Naive thymus-derived CD4-positive, alpha-beta T cell (primary cell): Measurements from ENCODE around the gene CPD. TPM values are rescaled to one million over a fixed set of nuclear protein-coding genes. Genes with fewer than 3 reads are reported as not detected.
A peak's percentile ranks its signal among the peaks of the same experiment; 100 is the strongest.

Experiments used
- ATAC-seq: fragments of 150-1000 bp; cut with Tn5 transposase; 2 replicates; pipeline ENCODE4 v1.10.0; 2021; ENCODE audit warnings: mild to moderate bottlenecking, moderate library complexity
- CTCF ChIA-PET: fragments of 350-600 bp; sonication (Branson Sonifier 250); formaldehyde crosslinking; loops from one replicate; lab custom pipeline; 2021; ENCODE audit warnings: antibody characterized with exemption; lab: Charles Lee
- POLR2A ChIA-PET: fragments of 350-600 bp; sonication (Branson Sonifier 250); formaldehyde crosslinking; loops from one replicate; lab custom pipeline; 2021; ENCODE audit warnings: antibody characterized with exemption, inconsistent platforms; lab: Charles Lee
- DNase-seq, 9 donors: peaks; one replicate each; pipeline versions ENCODE4 v3.0.0 to v3.0.0-alpha.2; 2020 to 2022; ENCODE audit warnings: mixed read lengths in 1 of 9
- H3K27ac ChIP-seq: one replicate; pipeline ENCODE4 v1.7.0; 2013; ENCODE audit warnings: mild to moderate bottlenecking, low read depth, low read length, moderate library complexity
- H3K27me3 ChIP-seq, 2 donors: one replicate each; pipeline ENCODE4 v1.7.0; 2013; ENCODE audit warnings: low read length in 2 of 2, mild to moderate bottlenecking in 2 of 2, moderate library complexity in 2 of 2; ENCODE audit not compliant: control insufficient read depth in 2 of 2, insufficient read depth in 2 of 2
- H3K36me3 ChIP-seq, 3 experiments: 1 replicate in 2 of 3; 2 replicates in 1 of 3; pipeline ENCODE4 v1.7.0; 2013; ENCODE audit warnings: low read length in 3 of 3, mild to moderate bottlenecking in 3 of 3, moderate library complexity in 1 of 3; ENCODE audit not compliant: insufficient read depth in 3 of 3, control insufficient read depth in 2 of 3
- H3K4me1 ChIP-seq, 2 donors: one replicate each; pipeline ENCODE4 v1.7.0; 2013; ENCODE audit warnings: low read length in 2 of 2, mild to moderate bottlenecking in 2 of 2, moderate library complexity in 1 of 2; ENCODE audit not compliant: control insufficient read depth in 2 of 2, insufficient read depth in 2 of 2
- H3K4me3 ChIP-seq: 2 replicates; pipeline ENCODE4 v1.7.0; 2013; ENCODE audit warnings: mild to moderate bottlenecking, low read length
- H3K9me3 ChIP-seq, 3 experiments: 1 replicate in 2 of 3; 2 replicates in 1 of 3; pipeline ENCODE4 v1.7.0; 2013; ENCODE audit warnings: low read length in 3 of 3; ENCODE audit not compliant: control insufficient read depth in 2 of 3
- H3K27ac Mint-ChIP-seq, 9 donors: one replicate each; pipeline ENCODE4 v1.8.0; 2020 to 2022; ENCODE audit warnings: mixed read lengths in 9 of 9, mild to moderate bottlenecking in 8 of 9, moderate library complexity in 5 of 9, inconsistent platforms in 2 of 9
- H3K27me3 Mint-ChIP-seq, 5 donors: one replicate each; pipeline ENCODE4 v1.8.0; 2021 to 2022; ENCODE audit warnings: mixed read lengths in 5 of 5, mild to moderate bottlenecking in 1 of 5
- H3K36me3 Mint-ChIP-seq, 5 donors: one replicate each; pipeline ENCODE4 v1.8.0; 2020 to 2022; ENCODE audit warnings: mixed read lengths in 5 of 5, mild to moderate bottlenecking in 3 of 5, inconsistent platforms in 1 of 5
- H3K4me1 Mint-ChIP-seq, 7 donors: one replicate each; pipeline ENCODE4 v1.8.0; 2020 to 2022; ENCODE audit warnings: mixed read lengths in 7 of 7, mild to moderate bottlenecking in 3 of 7, inconsistent platforms in 1 of 7
- H3K4me3 Mint-ChIP-seq, 10 donors: one replicate each; pipeline ENCODE4 v1.8.0; 2020 to 2022; ENCODE audit warnings: mild to moderate bottlenecking in 10 of 10, mixed read lengths in 10 of 10, moderate library complexity in 6 of 10, inconsistent platforms in 2 of 10
- H3K9me3 Mint-ChIP-seq, 11 donors: one replicate each; pipeline ENCODE4 v1.8.0; 2020 to 2022; ENCODE audit warnings: mixed read lengths in 11 of 11, mild to moderate bottlenecking in 4 of 11, inconsistent platforms in 1 of 11, moderate library complexity in 1 of 11
- intact Hi-C, 2 donors: fragments of 100-400 bp; cut with micrococcal nuclease; formaldehyde crosslinking; loops; one replicate each; pipeline ENCODE4 v1.15.1; 2023
- polyA plus RNA-seq, 2 donors: library from polyadenylated mRNA; unstranded; fragments of 300-500 nt; fragmentation: Illumina TruSeq; gene quantifications; one replicate each; pipeline ENCODE4 v1.2.3, GENCODE V29; 2021
- total RNA-seq, 6 experiments: library from RNA in 5 of 6; stranded (reverse) in 5 of 6; gene quantifications; 1 replicate in 5 of 6; 2 replicates in 1 of 6; pipeline ENCODE4 v1.2.3 and lab custom pipeline; 2021 to 2026

Gene CPD
- total and polyA plus RNA-seq, 7 experiments from 2014 or later: 14.9 to 52.9 (median 22.4) TPM

DNA sequence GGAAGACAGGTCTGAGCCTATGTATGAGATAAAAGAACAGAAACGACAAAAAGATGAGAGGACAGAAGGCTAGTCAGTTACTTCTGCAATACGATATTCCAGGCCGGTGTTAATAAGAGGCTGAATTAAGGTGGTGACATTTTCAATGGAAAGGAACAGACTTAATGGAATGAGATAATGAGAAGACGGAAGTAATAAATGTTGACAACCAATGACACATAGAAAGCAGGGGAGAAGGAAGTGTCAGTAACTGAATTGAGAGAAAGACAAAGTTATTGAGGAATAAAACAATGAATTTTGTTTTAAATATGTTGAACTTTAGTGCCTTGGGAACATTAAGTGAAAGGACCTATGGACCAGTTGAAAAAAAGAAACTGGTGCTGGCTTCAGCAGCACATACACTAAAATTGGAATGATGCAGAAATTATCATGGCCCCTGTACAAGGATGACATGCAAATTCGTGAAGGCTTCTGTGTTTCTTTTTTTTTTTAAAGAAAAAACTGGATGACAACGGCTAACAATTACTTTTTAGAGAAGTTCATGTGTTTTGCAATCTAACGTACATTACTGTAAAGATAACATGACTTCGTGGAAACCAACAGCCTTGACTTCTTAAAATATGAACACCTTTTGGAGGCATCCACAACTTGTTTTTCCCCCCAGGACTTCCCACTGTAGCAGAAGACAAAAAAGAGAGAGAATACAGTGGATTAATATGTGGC is 18.5 kb upstream of the CPD start:
- Mint-ChIP-seq H3K4me3 (no peak overlapping the region), H3K36me3 (peaks cover 0 to 11% (median 0%) of the 10 kb centered on the region in 5 donors), H3K27me3 (peaks cover 0 to 3% (median 0%) of the 10 kb centered on the region in 5 donors), H3K4me1 (peaks cover 6 to 21% (median 20%) of the 10 kb centered on the region in 7 donors), H3K9me3 (peaks cover 0 to 14% (median 2%) of the 10 kb centered on the region in 11 donors), H3K27ac (no peak overlapping the region)
- no peaks in the 10 kb centered on the region for H3K9me3 ChIP-seq
- no peak overlapping the region for H3K27ac ChIP-seq
- ATAC-seq (no peak), DNase-seq (no peak)
- H3K4me1 ChIP-seq: peaks cover 18 to 21% of the 10 kb centered on the region in 2 donors
- ChIA-PET CTCF (interaction anchor here (0.6 kb wide), 1 partner anchor 20 kb away, joined by 3 read pairs; no protein-coding TSS in a partner anchor), POLR2A (no interaction called here)
- intact Hi-C loops: no loop called here
- no peaks in the 10 kb centered on the region for H3K36me3 ChIP-seq
- no peak overlapping the region for H3K4me3 ChIP-seq
- H3K27me3 ChIP-seq: no peaks in the 10 kb centered on the region

DNA sequence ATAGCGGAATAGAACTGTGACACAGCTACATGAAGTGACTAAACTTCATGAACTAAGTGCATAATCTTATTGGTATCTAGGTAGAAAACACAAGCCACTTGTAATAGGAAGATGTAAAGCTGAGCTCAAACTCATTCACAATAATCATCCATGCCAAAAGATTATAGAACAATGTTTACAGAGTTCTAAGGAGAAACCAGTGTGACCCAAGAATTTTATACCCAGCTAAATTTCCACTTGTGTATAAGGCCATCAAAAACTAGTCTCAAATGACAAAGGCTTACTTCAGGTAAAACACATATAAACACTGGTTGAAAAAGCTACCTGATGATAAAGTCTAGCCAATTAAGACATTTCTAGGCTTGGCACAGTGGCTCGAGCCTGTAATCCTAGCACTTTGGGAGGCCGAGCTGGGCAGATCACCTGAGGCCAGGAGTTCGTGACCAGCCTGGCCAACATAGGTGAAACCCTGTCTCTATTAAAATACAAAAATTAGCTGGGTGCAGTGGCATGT is 16.9 kb upstream of the CPD start:
- peaks cover 18 to 21% of the 10 kb centered on the region in 2 donors for H3K4me1 ChIP-seq
- no peak overlapping the region for H3K4me3 Mint-ChIP-seq
- no peaks in the 10 kb centered on the region for H3K27me3 ChIP-seq
- no peak overlapping the region for H3K4me3 ChIP-seq
- peaks cover 6 to 32% (median 25%) of the 10 kb centered on the region in 7 donors for H3K4me1 Mint-ChIP-seq
- intact Hi-C loops: loop anchor here in 1 of 2 donors (2.0 kb wide), 1 partner anchor 21 kb away; no protein-coding TSS in a partner anchor
- ATAC-seq: no peak
- CTCF ChIA-PET: interaction anchor here (0.6 to 0.9 kb wide), 2 partner anchors 21 to 22 kb away, joined by 3 to 4 read pairs; no protein-coding TSS in a partner anchor
- H3K9me3 Mint-ChIP-seq: peaks cover 0 to 14% (median 2%) of the 10 kb centered on the region in 11 donors
- peaks cover 0 to 15% (median 0%) of the 10 kb centered on the region in 5 donors for H3K36me3 Mint-ChIP-seq
- POLR2A ChIA-PET: interaction anchor here (1.2 kb wide), 1 partner anchor 16 kb away, joined by 5 read pairs; the partner anchor contains the start of gene CPD
- H3K27ac ChIP-seq: no peak overlapping the region
- no peaks in the 10 kb centered on the region for H3K27me3 Mint-ChIP-seq
- no peak for DNase-seq
- no peaks in the 10 kb centered on the region for H3K9me3 ChIP-seq
- no peaks in the 10 kb centered on the region for H3K36me3 ChIP-seq
- H3K27ac Mint-ChIP-seq: no peak overlapping the region

DNA sequence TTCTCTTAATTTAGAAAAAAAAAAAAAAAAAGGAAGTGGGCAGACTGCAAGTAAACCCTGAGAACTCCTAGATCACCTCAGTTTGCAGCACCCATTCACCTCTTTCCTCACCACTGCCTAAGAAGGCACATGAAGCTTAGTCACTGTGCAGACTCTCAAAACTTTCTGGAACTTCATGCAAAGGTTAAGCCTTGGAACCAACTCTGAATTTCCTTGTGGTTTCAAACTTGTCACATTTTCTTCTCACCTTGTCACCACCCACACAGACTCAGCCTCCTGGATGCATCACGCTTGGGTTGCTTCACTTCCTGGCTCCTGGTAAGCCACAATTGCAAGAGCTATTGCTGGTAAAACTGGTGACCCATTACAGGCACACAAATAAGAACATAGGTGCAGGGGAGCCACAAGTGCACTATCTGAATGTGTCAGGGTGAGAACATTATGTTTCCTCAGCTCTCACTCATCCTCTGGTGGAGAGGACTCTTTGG is 15.0 kb upstream of the CPD start:
- peak in 8 of 9 donors; percentile 34 to 78 (median 57) for DNase-seq
- Mint-ChIP-seq H3K27me3 (no peaks in the 10 kb centered on the region), H3K4me3 (peak overlapping the region; percentile 29 to 82 (median 64)), H3K27ac (peak overlapping the region; percentile 8 to 89 (median 84)), H3K9me3 (peaks cover 0 to 14% (median 2%) of the 10 kb centered on the region in 11 donors), H3K4me1 (peaks cover 6 to 32% (median 25%) of the 10 kb centered on the region in 7 donors), H3K36me3 (peaks cover 0 to 15% (median 0%) of the 10 kb centered on the region in 5 donors)
- ChIA-PET CTCF (no interaction called here), POLR2A (interaction anchor here (0.7 to 1.1 kb wide), 2 partner anchors 11 to 13 kb away, joined by 3 to 4 read pairs; no protein-coding TSS in a partner anchor)
- intact Hi-C loops: loop anchor here (1.0 to 2.0 kb wide), 2 partner anchors 15 to 23 kb away; partner anchors contain the start of gene CPD (in 2 of the 2)
- Histone ChIP-seq H3K9me3 (no peaks in the 10 kb centered on the region), H3K27me3 (no peaks in the 10 kb centered on the region), H3K4me3 (no peak overlapping the region), H3K4me1 (peaks cover 18 to 21% of the 10 kb centered on the region in 2 donors), H3K27ac (peak overlapping the region; percentile 25), H3K36me3 (no peaks in the 10 kb centered on the region)
- peak; percentile 88 for ATAC-seq

DNA sequence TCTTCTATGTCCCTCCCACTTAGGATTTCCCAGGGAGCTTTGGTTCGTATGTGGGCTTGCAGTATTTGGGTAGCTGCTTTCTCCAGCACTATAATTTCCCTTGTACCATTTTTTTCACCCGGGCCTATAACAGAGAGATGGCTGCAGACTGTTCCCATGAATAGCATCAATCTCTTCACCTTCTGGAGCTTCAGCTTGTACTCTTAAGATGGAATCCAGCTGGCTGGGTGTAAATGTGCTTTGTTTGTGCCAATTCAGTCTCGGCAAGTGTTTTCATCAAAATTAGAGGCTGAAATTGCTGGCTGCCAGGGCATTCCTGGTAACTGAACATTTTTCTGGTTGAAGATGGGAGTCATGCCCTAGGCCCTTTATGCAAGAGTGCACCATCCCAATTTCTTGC is 12.2 kb upstream of the CPD start:
- peaks cover 0 to 6% (median 0%) of the 10 kb centered on the region in 11 donors for H3K9me3 Mint-ChIP-seq
- H3K27ac ChIP-seq: no peak overlapping the region
- no peaks in the 10 kb centered on the region for H3K27me3 ChIP-seq
- peaks cover 6 to 32% (median 25%) of the 10 kb centered on the region in 7 donors for H3K4me1 Mint-ChIP-seq
- H3K4me1 ChIP-seq: peaks cover 18 to 21% of the 10 kb centered on the region in 2 donors
- peak overlapping the region in 1 of 9 donors; percentile 2 for H3K27ac Mint-ChIP-seq
- H3K36me3 ChIP-seq: no peaks in the 10 kb centered on the region
- CTCF ChIA-PET: interaction anchor here (1.0 kb wide), 1 partner anchor 111 kb away, joined by 4 read pairs; the partner anchor contains the start of gene GOSR1
- intact Hi-C loops: no loop called here
- no peaks in the 10 kb centered on the region for H3K27me3 Mint-ChIP-seq
- ATAC-seq: no peak
- DNase-seq: no peak
- no peak overlapping the region for H3K4me3 ChIP-seq
- H3K9me3 ChIP-seq: no peaks in the 10 kb centered on the region
- H3K4me3 Mint-ChIP-seq: no peak overlapping the region
- peaks cover 0 to 8% (median 0%) of the 10 kb centered on the region in 5 donors for H3K36me3 Mint-ChIP-seq
- POLR2A ChIA-PET: interaction anchor here (0.5 to 1.4 kb wide), 2 partner anchors 11 to 19 kb away, joined by 3 to 5 read pairs; partner anchors contain the start of gene CPD

DNA sequence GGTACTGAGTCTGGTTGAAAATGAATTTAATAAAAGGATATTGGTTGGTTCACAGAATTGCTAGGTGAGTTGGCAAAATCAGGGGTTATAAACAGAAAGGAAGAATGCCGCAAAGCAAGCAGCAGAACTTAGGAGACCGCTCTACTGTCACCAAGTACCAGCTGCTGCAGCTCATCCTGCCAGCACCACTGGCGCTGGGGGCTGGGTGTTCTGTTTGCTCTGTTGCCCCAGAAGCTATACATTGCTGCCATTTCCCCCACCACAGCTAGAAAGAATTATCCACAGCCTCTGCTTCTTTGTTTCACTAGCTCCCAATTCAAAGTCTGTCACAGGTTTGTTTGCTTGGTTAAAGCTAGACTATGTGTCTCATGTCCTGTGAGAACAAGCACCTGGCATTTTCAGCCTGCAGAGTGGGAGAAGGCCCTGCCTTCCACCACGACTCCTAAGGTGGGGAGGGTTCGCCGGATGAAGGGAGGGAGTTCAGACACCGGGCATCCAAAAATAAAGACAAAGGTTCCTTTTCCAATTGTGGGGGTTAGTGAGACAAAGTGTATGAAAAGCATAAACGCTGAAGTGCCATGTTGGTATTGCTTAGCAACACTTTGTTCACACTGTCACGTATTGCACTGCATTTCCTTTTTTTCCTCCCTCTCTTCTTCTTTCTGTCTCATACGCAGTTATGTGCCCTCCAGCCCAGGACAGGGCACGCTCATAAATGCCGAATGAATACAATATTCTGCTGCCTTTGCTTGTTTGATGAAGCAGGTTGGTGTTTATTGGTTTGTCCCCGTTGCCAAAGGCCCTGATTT is 9.6 kb upstream of the CPD start:
- Mint-ChIP-seq H3K27ac (peak overlapping the region in 2 of 9 donors; percentile 53 to 76), H3K4me1 (peaks cover under 1 to 23% (median 10%) of the 10 kb centered on the region in 7 donors), H3K36me3 (peaks cover 0 to 5% (median 0%) of the 10 kb centered on the region in 5 donors), H3K27me3 (no peaks in the 10 kb centered on the region), H3K9me3 (no peaks in the 10 kb centered on the region), H3K4me3 (no peak overlapping the region)
- Histone ChIP-seq H3K27ac (no peak overlapping the region), H3K9me3 (no peaks in the 10 kb centered on the region), H3K36me3 (no peaks in the 10 kb centered on the region), H3K4me3 (no peak overlapping the region), H3K4me1 (peaks cover under 1 to 4% of the 10 kb centered on the region in 2 donors), H3K27me3 (no peaks in the 10 kb centered on the region)
- ATAC-seq (peak; percentile 34), DNase-seq (no peak)
- ChIA-PET CTCF (interaction anchor here (1.0 kb wide), 1 partner anchor 264 kb away, joined by 3 read pairs; no protein-coding TSS in a partner anchor), POLR2A (no interaction called here)
- intact Hi-C loops: no loop called here

DNA sequence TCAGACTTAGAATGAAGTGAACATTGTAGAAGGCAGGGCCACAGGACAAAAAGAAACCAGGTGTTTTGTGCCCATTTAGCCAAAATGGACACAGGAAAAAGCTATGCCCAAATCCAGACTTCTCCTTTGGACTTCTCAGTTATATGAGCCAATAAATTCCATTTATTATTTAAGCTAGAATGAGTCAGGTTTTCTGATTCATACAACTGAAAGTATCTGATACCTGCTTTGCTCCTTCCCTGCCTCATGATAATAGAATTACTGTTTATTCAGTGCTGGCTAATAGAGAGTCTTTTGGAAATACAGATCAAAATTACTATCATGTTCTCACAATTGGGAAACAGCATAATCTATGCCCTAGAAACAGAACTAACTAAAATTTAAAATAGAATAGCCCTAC is 8.7 kb upstream of the CPD start:
- Mint-ChIP-seq H3K4me1 (peaks cover 0 to 20% (median 7%) of the 10 kb centered on the region in 7 donors), H3K9me3 (no peaks in the 10 kb centered on the region), H3K4me3 (no peak overlapping the region), H3K36me3 (peaks cover 0 to 5% (median 0%) of the 10 kb centered on the region in 5 donors), H3K27me3 (no peaks in the 10 kb centered on the region), H3K27ac (no peak overlapping the region)
- intact Hi-C loops: loop anchor here in 1 of 2 donors (10.0 kb wide), 1 partner anchor 455 kb away; the partner anchor contains the start of gene CRLF3
- H3K4me1 ChIP-seq: no peaks in the 10 kb centered on the region
- DNase-seq (no peak), ATAC-seq (no peak)
- CTCF ChIA-PET: no interaction called here
- no peak overlapping the region for H3K27ac ChIP-seq
- H3K36me3 ChIP-seq: no peaks in the 10 kb centered on the region
- no peaks in the 10 kb centered on the region for H3K9me3 ChIP-seq
- H3K27me3 ChIP-seq: no peaks in the 10 kb centered on the region
- POLR2A ChIA-PET: no interaction called here
- H3K4me3 ChIP-seq: no peak overlapping the region
